Measurements from ENCODE around the gene WDCP.

DNA sequence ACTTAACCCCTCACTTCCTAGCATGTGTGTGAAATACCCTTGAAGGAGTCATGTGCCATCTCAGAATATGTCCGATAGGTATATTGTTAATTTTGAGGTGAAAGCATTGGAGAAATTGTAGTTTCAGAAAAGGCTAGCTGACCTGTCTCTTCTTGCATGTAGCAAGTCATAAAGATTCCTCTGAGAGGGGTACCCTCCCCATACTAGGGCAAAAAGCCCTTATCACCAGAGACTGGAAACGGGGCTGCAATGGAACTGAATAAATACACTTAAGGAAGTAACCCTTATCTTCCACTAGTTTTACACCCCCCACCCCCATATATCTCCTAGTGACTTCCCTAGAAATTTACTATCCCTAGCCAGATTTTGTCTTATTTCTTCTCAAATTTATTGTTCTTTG, 30.7 kb upstream of the WDCP start:
- TF ChIP-seq, protein P1, sequence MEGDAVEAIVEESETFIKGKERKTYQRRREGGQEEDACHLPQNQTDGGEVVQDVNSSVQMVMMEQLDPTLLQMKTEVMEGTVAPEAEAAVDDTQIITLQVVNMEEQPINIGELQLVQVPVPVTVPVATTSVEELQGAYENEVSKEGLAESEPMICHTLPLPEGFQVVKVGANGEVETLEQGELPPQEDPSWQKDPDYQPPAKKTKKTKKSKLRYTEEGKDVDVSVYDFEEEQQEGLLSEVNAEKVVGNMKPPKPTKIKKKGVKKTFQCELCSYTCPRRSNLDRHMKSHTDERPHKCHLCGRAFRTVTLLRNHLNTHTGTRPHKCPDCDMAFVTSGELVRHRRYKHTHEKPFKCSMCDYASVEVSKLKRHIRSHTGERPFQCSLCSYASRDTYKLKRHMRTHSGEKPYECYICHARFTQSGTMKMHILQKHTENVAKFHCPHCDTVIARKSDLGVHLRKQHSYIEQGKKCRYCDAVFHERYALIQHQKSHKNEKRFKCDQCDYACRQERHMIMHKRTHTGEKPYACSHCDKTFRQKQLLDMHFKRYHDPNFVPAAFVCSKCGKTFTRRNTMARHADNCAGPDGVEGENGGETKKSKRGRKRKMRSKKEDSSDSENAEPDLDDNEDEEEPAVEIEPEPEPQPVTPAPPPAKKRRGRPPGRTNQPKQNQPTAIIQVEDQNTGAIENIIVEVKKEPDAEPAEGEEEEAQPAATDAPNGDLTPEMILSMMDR (IDR thresholded peaks at IDR 0.05; ENCODE audit: poor library complexity, severe bottlenecking) = no peak
- TF ChIP-seq POLR2AphosphoS5 (IDR thresholded peaks at IDR 0.05) (no peak), REST (IDR thresholded peaks at IDR 0.05; ENCODE audit: borderline replicate concordance) (no peak), EZH2 (IDR thresholded peaks at IDR 0.05; ENCODE audit: borderline replicate concordance, insufficient read depth, low read length, poor library complexity, severe bottlenecking) (no peak), RAD21 (conservative IDR thresholded peaks at IDR 0.05) (no peak)
